ENCODE measurements around the gene ZNF674. TPM values are rescaled to one million over a fixed set of nuclear protein-coding genes. Genes with fewer than 3 reads are reported as not detected.
A peak's percentile ranks its signal among the peaks of the same experiment; 100 is the strongest.
"Not testable (repeated sequence)": the region's sequence is repeated elsewhere in the genome, so short reads cannot be mapped to it uniquely, and the experiment has no call there.

The ZNF674 gene
- total RNA-seq, 1 experiment from 2014 or later = 7.1 TPM

DNA sequence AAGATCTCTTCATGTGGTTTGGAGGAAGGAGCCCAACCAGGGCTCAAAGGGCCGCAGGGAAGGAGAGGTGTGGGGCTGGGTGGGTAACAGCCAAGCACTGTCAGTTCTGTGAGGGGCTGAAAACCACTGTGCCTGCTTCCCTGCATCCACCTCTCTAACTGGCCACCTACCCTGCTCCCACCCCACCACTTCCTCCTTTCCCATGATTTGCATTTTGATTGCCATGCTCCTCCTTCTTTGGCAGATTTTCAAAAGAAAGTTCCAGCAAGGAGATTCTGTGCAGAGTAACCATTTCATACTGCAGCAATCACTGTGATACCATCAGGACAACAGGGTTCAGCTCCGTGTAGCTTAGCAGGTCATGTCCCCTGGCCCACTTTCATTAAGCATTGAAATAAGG lies 1.8 kb downstream of the ZNF674 start:
- H3K27me3 Mint-ChIP-seq (ENCODE audit: unreplicated experiment) = no peaks in the 10 kb centered on the region
- CTCF ChIA-PET = no interaction called here
- no peak for TF ChIP-seq CTCF (IDR thresholded peaks at IDR 0.05; ENCODE audit: unreplicated experiment)
- no peaks in the 10 kb centered on the region for H3K9me3 Mint-ChIP-seq (ENCODE audit: low read depth, unreplicated experiment)
- intact Hi-C loops (cut with micrococcal nuclease; ENCODE audit: unreplicated experiment) = no loop called here
- no peak overlapping the region for H3K27ac Mint-ChIP-seq (ENCODE audit: unreplicated experiment)
- DNase-seq = no peak
- no peak overlapping the region for H3K4me3 Mint-ChIP-seq (ENCODE audit: low read depth, unreplicated experiment)
- BruUV-seq (replicated peaks) = no TSS peak
- H3K36me3 Mint-ChIP-seq (ENCODE audit: insufficient read depth, unreplicated experiment) = peaks cover 29% of the 10 kb centered on the region
- no peaks in the 10 kb centered on the region for H3K4me1 Mint-ChIP-seq (ENCODE audit: low read depth, unreplicated experiment)

GRCh38 chrX:46531442-46531841 lies 13.8 kb downstream of the ZNF674 start:
- Mint-ChIP-seq H3K4me1 (ENCODE audit: low read depth, unreplicated experiment) (no peaks in the 10 kb centered on the region), H3K36me3 (ENCODE audit: insufficient read depth, unreplicated experiment) (no peaks in the 10 kb centered on the region), H3K27ac (ENCODE audit: unreplicated experiment) (no peak overlapping the region), H3K9me3 (ENCODE audit: low read depth, unreplicated experiment) (no peaks in the 10 kb centered on the region), H3K4me3 (ENCODE audit: low read depth, unreplicated experiment) (no peak overlapping the region), H3K27me3 (ENCODE audit: unreplicated experiment) (no peaks in the 10 kb centered on the region)
- BruUV-seq (replicated peaks) = no TSS peak
- intact Hi-C loops (cut with micrococcal nuclease; ENCODE audit: unreplicated experiment) = no loop called here
- DNase-seq = no peak
- CTCF ChIA-PET = no interaction called here
- no peak for TF ChIP-seq CTCF (IDR thresholded peaks at IDR 0.05; ENCODE audit: unreplicated experiment)

- H3K4me1 Mint-ChIP-seq (ENCODE audit: low read depth, unreplicated experiment); BruUV-seq (replicated peaks); DNase-seq; H3K27ac Mint-ChIP-seq (ENCODE audit: unreplicated experiment); intact Hi-C loops (cut with micrococcal nuclease; ENCODE audit: unreplicated experiment); H3K27me3 Mint-ChIP-seq (ENCODE audit: unreplicated experiment); CTCF ChIA-PET; H3K9me3 Mint-ChIP-seq (ENCODE audit: low read depth, unreplicated experiment); H3K4me3 Mint-ChIP-seq (ENCODE audit: low read depth, unreplicated experiment); H3K36me3 Mint-ChIP-seq (ENCODE audit: insufficient read depth, unreplicated experiment): not testable (repeated sequence)
These were observed 14.8 kb downstream of the ZNF674 start for GRCh38 chrX:46530404-46530908.

DNA sequence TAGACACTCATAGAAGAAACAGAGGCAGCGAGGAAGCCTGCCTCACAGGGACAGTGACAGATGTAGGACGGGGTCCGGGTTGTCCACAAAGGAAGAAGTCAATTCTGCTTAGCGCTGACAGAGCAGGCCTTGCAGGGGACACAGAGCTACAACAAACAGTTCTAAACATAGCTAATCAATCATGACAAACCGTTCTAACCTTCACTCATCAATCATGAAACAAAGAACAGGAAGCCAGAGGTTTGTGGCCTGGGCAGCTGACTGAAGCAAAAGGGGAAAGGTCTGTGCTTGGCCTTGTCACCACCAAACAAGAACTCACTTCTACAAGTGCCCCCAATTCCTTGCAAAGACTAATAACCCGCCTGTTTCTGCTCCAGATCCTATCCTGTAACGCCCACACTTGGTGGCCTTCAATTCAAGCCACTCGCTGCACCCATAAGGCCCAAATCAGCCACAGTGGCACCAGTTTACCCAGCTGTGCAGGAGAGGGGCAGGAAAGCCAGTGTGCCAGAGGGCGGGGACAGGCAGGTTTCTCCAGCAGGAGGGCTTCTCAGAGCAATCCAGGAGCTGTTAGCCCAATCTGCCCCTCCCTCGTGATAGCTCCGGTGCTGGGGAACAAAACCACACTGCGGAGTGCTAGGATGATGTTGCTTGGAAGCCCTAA lies 15.3 kb downstream of the ZNF674 start:
- H3K4me3 Mint-ChIP-seq (ENCODE audit: low read depth, unreplicated experiment); H3K36me3 Mint-ChIP-seq (ENCODE audit: insufficient read depth, unreplicated experiment); BruUV-seq (replicated peaks); DNase-seq; H3K9me3 Mint-ChIP-seq (ENCODE audit: low read depth, unreplicated experiment); CTCF ChIA-PET; intact Hi-C loops (cut with micrococcal nuclease; ENCODE audit: unreplicated experiment); H3K4me1 Mint-ChIP-seq (ENCODE audit: low read depth, unreplicated experiment); H3K27ac Mint-ChIP-seq (ENCODE audit: unreplicated experiment); H3K27me3 Mint-ChIP-seq (ENCODE audit: unreplicated experiment): not testable (repeated sequence)

DNA sequence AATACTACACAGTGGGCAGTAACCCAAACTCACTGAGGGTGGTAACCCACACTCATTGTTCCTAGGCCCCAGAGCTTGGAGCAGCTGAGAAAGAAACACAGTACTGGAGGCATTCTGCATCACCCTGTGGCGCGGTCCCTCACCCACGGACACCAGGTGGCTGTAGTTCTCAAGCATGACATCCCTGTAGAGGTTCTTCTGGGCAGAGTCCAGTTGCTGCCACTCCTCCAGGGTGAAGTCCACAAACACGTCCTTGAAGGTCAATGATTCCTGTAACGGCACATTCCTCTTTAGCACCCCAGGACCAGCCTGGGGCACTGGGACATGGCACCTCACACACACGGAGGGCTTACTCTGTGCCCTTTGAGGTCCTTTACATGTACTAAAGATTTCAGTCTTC lies 16.6 kb downstream of the ZNF674 start:
- H3K4me3 Mint-ChIP-seq (ENCODE audit: low read depth, unreplicated experiment); BruUV-seq (replicated peaks); DNase-seq; H3K27me3 Mint-ChIP-seq (ENCODE audit: unreplicated experiment); H3K36me3 Mint-ChIP-seq (ENCODE audit: insufficient read depth, unreplicated experiment); H3K9me3 Mint-ChIP-seq (ENCODE audit: low read depth, unreplicated experiment); H3K4me1 Mint-ChIP-seq (ENCODE audit: low read depth, unreplicated experiment); intact Hi-C loops (cut with micrococcal nuclease; ENCODE audit: unreplicated experiment); CTCF ChIA-PET; H3K27ac Mint-ChIP-seq (ENCODE audit: unreplicated experiment): not testable (repeated sequence)

GRCh38 chrX:46506076-46506475 lies 39.1 kb downstream of the ZNF674 start:
- Mint-ChIP-seq H3K36me3 (ENCODE audit: insufficient read depth, unreplicated experiment) (no peaks in the 10 kb centered on the region), H3K4me3 (ENCODE audit: low read depth, unreplicated experiment) (no peak overlapping the region), H3K27me3 (ENCODE audit: unreplicated experiment) (no peaks in the 10 kb centered on the region), H3K4me1 (ENCODE audit: low read depth, unreplicated experiment) (no peaks in the 10 kb centered on the region), H3K9me3 (ENCODE audit: low read depth, unreplicated experiment) (peaks cover 12% of the 10 kb centered on the region), H3K27ac (ENCODE audit: unreplicated experiment) (peak overlapping the region; percentile 10)
- DNase-seq = no peak
- intact Hi-C loops (cut with micrococcal nuclease; ENCODE audit: unreplicated experiment) = no loop called here
- no peak for TF ChIP-seq CTCF (IDR thresholded peaks at IDR 0.05; ENCODE audit: unreplicated experiment)
- BruUV-seq (replicated peaks) = no TSS peak
- CTCF ChIA-PET = no interaction called here
